ENCODE results near the gene SCAPER.
"Not testable (repeated sequence)": the region's sequence is repeated elsewhere in the genome, so short reads cannot be mapped to it uniquely, and the experiment has no call there.

The SCAPER gene

DNA sequence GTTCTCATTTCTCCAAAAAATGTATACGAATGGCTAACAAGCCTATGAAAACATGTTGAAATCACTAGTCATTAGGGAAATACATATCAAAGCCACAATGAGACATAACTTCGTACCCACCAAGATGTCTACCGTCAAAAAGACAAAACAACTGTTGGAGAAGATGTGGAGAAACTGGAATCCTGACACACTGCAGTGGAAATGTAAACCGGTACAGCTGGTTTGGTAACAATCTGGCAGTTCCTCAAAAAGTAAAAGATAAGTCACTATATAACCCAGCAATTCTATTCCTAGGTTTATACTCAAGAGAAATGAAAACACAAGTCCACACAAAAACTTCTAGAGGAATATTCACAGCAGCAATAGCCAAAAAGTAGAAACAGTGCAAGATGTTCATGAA is 7.0 kb downstream of the SCAPER start:
- no peak for ATAC-seq (replicated peaks)
- peaks cover 9 to 23% of the 10 kb centered on the region in 2 donors for H3K4me1 Mint-ChIP-seq (ENCODE audit: low read depth in 2 of 2)
- no peaks in the 10 kb centered on the region for H3K9me3 Mint-ChIP-seq
- H3K27ac Mint-ChIP-seq: no peak overlapping the region
- H3K4me3 Mint-ChIP-seq: no peak overlapping the region
- DNase-seq: no peak
- H3K36me3 Mint-ChIP-seq (ENCODE audit: insufficient read depth): peaks cover 7% of the 10 kb centered on the region
- no peaks in the 10 kb centered on the region for H3K27me3 Mint-ChIP-seq

DNA sequence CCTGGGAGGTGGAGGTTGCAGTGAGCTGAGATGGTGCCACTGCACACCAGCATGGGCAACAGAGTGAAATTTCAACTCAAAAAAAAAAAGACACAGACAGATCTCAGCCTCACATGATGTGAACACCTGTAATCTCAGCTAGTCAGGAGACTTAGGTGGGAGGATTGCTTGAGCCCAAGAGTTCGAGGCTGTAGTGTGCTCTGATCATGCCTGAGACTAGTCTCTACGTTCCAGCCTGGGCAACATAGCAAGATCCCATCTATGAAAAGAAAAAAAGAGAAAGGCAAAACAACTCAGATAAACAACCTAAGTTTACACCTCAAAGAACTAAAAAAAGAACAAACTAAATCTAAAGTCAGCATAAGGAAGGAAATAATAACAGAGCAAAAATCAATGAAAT is 11.0 kb downstream of the SCAPER start:
- ATAC-seq (replicated peaks): no peak
- no peak overlapping the region for H3K4me3 Mint-ChIP-seq
- H3K27me3 Mint-ChIP-seq: no peaks in the 10 kb centered on the region
- no peaks in the 10 kb centered on the region for H3K9me3 Mint-ChIP-seq
- H3K27ac Mint-ChIP-seq: no peak overlapping the region
- H3K36me3 Mint-ChIP-seq (ENCODE audit: insufficient read depth): peaks cover 7% of the 10 kb centered on the region
- peaks cover 18 to 46% of the 10 kb centered on the region in 2 donors for H3K4me1 Mint-ChIP-seq (ENCODE audit: low read depth in 2 of 2)
- DNase-seq: no peak

DNA sequence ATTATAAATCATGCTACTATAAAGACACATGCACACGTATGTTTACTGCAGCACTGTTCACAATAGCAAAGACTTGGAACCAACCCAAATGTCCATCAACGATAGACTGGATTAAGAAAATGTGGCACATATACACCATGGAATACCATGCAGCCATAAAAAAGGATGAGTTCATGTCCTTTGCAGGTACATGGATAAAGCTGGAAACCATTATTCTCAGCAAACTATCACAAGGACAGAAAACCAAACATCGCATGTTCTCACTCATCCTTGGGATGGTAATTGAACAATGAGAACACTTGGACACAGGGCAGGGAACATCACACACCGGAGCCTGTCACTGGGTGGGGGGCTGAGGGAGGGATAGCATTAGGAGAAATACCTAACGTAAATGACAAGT is 12.3 kb downstream of the SCAPER start:
- H3K4me1 Mint-ChIP-seq (ENCODE audit: low read depth in 2 of 2): peaks cover 27 to 46% of the 10 kb centered on the region in 2 donors
- H3K4me3 Mint-ChIP-seq; H3K27ac Mint-ChIP-seq; ATAC-seq (replicated peaks); H3K27me3 Mint-ChIP-seq; H3K9me3 Mint-ChIP-seq; H3K36me3 Mint-ChIP-seq (ENCODE audit: insufficient read depth); DNase-seq: not testable (repeated sequence)

DNA sequence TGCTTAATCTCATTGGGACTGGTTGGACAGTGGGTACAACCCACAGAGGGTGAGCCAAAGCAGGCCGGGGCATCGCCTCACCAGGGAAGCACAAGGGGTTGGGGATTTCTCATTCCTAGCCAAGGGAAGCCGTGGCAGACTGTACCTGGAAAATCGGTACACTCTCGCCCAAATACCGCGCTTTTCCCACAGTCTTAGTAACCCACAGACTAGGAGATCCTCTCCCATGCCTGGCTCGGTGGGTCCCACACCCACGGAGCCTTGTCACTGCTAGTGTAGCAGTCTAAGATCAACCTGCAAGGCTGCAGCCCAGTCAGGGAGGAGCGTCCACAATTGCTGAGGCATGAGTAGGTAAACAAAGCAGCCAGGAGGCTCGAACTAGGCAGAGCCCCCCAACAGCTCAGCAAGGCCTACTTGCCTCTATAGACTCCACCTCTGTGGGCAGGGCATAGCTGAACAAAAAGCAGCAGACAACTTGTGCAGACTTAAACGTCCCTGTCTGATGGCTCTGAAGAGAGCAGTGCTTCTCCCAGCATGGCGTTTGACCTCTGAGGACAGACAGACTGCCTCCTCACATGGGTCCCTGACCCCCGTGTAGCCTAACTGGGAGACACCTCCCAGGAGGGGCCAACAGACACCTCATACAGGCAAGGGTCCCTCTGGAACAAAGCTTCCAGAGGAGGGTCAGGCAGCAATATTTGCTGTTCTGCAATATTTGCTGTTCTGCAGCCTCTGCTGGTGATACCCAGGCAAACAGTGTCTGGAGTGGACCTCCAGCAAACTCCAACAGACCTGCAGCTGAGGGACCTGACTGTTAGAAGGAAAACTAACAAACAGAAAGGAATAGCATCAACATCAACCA is 17.6 kb downstream of the SCAPER start:
- not testable (repeated sequence) for H3K36me3 Mint-ChIP-seq (ENCODE audit: insufficient read depth); H3K9me3 Mint-ChIP-seq; H3K4me3 Mint-ChIP-seq; ATAC-seq (replicated peaks); H3K27me3 Mint-ChIP-seq; H3K27ac Mint-ChIP-seq; DNase-seq
- H3K4me1 Mint-ChIP-seq (ENCODE audit: low read depth in 2 of 2): peaks cover 27 to 42% of the 10 kb centered on the region in 2 donors

DNA sequence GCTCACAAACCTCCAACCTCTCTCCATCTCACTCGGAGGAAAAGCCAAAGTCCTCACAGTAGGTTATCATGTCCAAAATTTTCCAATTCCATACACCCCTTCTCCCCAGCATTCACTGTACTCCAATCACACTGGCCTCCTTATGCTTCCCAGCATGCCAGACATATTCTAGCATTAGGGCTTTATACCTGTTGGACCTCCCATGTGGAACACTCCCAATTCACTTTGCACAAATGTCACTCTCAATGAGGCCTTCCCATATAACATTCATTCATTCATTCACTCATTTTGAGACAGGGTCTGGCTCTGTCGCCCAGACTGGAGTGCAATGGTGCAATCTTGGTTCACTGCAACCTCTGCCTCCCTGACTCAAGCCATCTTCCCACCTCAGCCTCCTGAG is 19.9 kb downstream of the SCAPER start:
- no peak for DNase-seq
- no peaks in the 10 kb centered on the region for H3K27me3 Mint-ChIP-seq
- ATAC-seq (replicated peaks): no peak
- H3K36me3 Mint-ChIP-seq (ENCODE audit: insufficient read depth): peaks cover 16% of the 10 kb centered on the region
- H3K4me3 Mint-ChIP-seq: no peak overlapping the region
- peak overlapping the region in 1 of 2 donors; percentile 32 for H3K27ac Mint-ChIP-seq
- H3K4me1 Mint-ChIP-seq (ENCODE audit: low read depth in 2 of 2): peaks cover 25 to 33% of the 10 kb centered on the region in 2 donors
- no peaks in the 10 kb centered on the region for H3K9me3 Mint-ChIP-seq

DNA sequence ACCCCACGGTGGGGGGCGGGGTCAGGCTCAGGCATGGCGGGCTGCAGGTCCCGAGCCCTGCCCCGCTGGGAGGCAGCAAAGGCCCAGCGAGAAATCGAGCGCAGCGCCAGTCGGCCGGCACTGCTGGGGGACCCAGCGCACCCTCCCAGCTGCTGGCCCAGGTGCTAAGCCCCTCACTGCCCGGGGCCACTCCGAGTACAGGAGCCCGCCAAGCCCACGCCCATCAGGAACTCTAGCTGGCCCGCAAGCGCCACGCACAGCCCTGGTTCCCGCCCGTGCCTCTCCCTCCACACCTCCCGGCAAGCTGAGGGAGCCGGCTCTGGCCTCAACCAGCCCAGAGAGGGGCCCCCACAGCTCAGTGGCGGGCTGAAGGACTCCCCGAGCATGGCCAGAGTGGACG is 29.2 kb downstream of the SCAPER start:
- Mint-ChIP-seq H3K9me3 (no peaks in the 10 kb centered on the region), H3K4me1 (ENCODE audit: low read depth in 2 of 2) (peaks cover 11 to 13% of the 10 kb centered on the region in 2 donors), H3K4me3 (no peak overlapping the region)

DNA sequence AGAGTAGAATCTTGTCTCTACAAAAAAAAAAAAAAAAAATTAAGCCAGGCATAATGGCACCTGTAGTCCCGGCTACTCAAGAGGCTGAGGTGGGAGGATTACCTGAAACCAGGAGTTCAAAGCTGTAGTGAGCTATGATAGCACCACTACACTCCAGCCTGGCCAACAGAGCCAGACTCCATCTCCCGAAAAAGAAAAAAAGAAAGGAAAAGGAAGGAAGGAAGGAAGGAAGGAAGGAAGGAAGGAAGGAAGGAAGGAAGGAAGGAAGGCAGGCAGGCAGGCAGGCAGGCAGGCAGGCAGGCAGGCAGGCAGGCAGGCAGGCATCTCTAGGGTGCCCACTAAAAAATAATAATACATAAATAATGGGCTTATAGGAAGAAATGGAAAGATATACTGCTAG is 32.1 kb downstream of the SCAPER start:
- H3K27ac Mint-ChIP-seq: peak overlapping the region in 1 of 2 donors; percentile 33
- not testable (repeated sequence) for H3K4me1 Mint-ChIP-seq (ENCODE audit: low read depth in 2 of 2); H3K4me3 Mint-ChIP-seq; H3K36me3 Mint-ChIP-seq (ENCODE audit: insufficient read depth); ATAC-seq (replicated peaks); H3K9me3 Mint-ChIP-seq; DNase-seq; H3K27me3 Mint-ChIP-seq

More for the DNA sequence above, 29.2 kb downstream of the SCAPER start:
- Mint-ChIP-seq H3K27me3 (no peaks in the 10 kb centered on the region), H3K27ac (no peak overlapping the region), H3K36me3 (ENCODE audit: insufficient read depth) (peaks cover 8% of the 10 kb centered on the region)
- DNase-seq (no peak), ATAC-seq (replicated peaks) (no peak)

DNA sequence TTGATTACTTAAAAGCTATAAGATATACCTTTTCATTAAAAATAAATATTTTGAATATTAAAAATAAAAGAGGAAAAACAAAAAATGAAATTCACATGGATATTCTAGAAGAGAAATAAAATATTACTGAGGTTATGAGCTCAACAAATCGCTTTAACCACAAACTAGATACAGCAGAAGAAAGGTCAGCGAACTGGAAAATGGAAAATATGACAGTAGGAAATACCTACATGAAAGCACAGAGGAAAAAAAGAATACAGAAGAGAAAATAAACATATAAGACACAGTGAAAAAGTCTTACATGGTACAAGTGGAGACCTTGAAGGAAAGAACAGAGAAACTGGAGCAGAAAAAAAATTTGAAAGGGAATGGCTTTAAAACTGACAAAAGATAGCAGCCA is 33.2 kb downstream of the SCAPER start:
- Mint-ChIP-seq H3K27me3 (no peaks in the 10 kb centered on the region), H3K4me1 (ENCODE audit: low read depth in 2 of 2) (peaks cover 9% of the 10 kb centered on the region in 2 donors), H3K36me3 (ENCODE audit: insufficient read depth) (peaks cover 8% of the 10 kb centered on the region), H3K4me3 (no peak overlapping the region), H3K9me3 (no peaks in the 10 kb centered on the region), H3K27ac (no peak overlapping the region)
- no peak for ATAC-seq (replicated peaks)
- DNase-seq: no peak

DNA sequence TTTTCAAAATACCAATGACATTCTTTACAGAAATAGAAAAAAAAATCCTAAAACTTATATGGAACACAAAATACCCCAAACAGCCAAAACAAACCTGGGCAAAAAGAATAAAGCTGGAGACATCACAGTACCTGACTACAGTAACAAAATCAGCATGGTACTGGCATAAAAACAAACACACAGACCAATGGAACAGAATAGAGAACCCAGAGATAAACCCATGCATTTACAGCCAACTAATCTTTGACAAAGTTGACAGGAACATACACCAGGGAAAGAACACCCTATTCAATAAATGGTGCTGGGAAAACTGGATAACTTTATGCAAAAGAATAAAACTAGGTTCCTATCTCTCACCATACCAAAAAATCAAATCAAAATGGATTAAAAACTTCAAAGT is 36.4 kb downstream of the SCAPER start:
- peaks cover under 1% of the 10 kb centered on the region for H3K36me3 Mint-ChIP-seq (ENCODE audit: insufficient read depth)
- H3K9me3 Mint-ChIP-seq: no peaks in the 10 kb centered on the region
- H3K27ac Mint-ChIP-seq: no peak overlapping the region
- no peak overlapping the region for H3K4me3 Mint-ChIP-seq
- peaks cover 13 to 29% of the 10 kb centered on the region in 2 donors for H3K4me1 Mint-ChIP-seq (ENCODE audit: low read depth in 2 of 2)
- no peaks in the 10 kb centered on the region for H3K27me3 Mint-ChIP-seq
- DNase-seq: no peak
- ATAC-seq (replicated peaks): no peak

DNA sequence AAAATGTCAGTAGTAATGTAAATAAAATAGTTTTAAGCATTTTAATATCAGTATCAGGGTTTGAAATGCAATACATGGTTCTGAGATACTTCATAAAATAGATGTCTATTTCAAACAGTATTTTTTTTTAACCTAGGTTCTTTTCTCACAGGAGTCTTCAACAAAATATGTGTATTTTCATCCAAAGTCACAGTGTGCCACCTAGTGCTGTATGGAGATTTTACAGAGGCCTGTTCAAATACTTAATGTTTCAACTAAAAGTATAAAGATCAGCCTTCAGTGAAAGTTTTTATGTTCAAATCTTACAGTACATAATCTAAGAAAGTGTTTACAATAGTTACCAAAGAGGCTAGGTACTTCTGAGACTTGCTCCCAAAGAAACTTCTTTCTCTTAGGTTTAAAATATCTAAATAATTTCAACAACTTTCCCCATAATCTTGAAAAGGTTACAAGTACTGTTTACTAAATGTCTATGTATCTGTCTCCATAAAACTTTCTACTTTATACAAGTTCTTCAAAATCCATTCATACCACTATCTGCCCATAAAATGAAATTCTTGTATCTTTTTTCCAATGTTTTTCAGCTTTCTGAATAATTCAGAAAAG is 38.3 kb downstream of the SCAPER start:
- DNase-seq (no peak), ATAC-seq (replicated peaks) (no peak)
- H3K36me3 Mint-ChIP-seq (ENCODE audit: insufficient read depth): no peaks in the 10 kb centered on the region
- H3K9me3 Mint-ChIP-seq: no peaks in the 10 kb centered on the region
- H3K4me3 Mint-ChIP-seq: no peak overlapping the region
- peaks cover 16 to 35% of the 10 kb centered on the region in 2 donors for H3K4me1 Mint-ChIP-seq (ENCODE audit: low read depth in 2 of 2)
- no peak overlapping the region for H3K27ac Mint-ChIP-seq
- no peaks in the 10 kb centered on the region for H3K27me3 Mint-ChIP-seq

DNA sequence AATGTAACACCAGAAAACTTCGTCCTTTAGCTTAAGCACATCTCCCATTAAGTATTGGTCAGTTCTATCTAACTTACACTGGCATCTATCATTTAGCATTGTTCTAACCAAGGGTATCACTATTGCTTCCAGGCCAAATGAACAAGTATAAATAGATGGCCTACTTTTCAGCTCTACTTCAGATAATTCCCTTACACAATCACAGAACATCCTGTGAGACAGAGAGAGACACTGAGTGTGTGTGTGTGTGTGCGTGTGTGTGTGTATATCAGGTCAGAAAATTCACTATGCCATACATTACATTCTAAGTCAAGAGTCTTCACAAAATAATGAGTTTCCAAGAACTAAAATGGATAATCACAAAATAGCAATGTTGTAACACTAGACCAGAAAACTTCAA is 39.1 kb downstream of the SCAPER start:
- no peaks in the 10 kb centered on the region for H3K36me3 Mint-ChIP-seq (ENCODE audit: insufficient read depth)
- H3K4me1 Mint-ChIP-seq (ENCODE audit: low read depth in 2 of 2): peaks cover 16 to 38% of the 10 kb centered on the region in 2 donors
- H3K9me3 Mint-ChIP-seq: no peaks in the 10 kb centered on the region
- DNase-seq (no peak), ATAC-seq (replicated peaks) (no peak)
- peak overlapping the region in 1 of 2 donors; percentile 9 for H3K27ac Mint-ChIP-seq
- H3K27me3 Mint-ChIP-seq: no peaks in the 10 kb centered on the region
- H3K4me3 Mint-ChIP-seq: no peak overlapping the region

DNA sequence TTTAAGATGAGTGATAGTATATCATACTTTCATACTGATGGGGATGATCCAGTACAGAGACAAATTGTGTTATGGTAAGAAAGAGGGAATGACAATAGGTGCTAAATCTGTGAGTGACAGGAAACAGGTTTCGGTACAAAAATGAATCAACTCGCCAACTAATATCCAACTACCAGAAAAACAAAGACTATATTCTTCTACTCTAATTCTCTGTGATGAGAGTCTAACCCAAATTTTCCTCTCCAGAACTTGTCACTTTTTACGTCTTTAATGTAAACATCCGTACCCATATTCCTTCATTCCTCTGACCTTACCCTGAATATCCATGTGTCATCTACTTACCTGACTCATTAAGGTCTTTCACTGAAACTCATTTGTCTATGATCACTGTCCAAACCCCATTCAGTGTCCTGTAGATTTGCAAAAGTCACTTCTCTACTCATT is 39.6 kb downstream of the SCAPER start:
- Mint-ChIP-seq H3K4me3 (no peak overlapping the region), H3K36me3 (ENCODE audit: insufficient read depth) (no peaks in the 10 kb centered on the region)

DNA sequence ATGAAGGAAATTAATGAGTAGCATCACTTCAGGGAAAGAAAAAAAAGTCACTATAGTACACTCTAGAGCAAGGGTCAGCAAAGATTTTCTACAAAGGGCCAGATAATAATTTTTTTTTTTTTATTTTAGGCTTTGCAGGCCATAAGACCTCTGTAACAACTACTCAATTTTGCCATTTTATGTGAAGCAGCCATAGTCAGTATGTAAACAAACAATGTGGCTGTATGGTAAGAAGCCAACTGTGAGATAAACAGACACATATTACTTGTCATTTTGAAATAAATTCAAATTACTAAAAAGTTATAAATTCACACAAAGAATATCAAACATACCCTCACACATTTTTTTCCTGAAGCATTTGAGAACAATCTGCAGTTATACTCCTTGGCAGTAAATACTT is 40.6 kb downstream of the SCAPER start:
- ATAC-seq (replicated peaks) (no peak), DNase-seq (no peak)
- Mint-ChIP-seq H3K27ac (no peak overlapping the region), H3K36me3 (ENCODE audit: insufficient read depth) (no peaks in the 10 kb centered on the region), H3K27me3 (no peaks in the 10 kb centered on the region), H3K9me3 (no peaks in the 10 kb centered on the region), H3K4me3 (no peak overlapping the region), H3K4me1 (ENCODE audit: low read depth in 2 of 2) (peaks cover 16 to 38% of the 10 kb centered on the region in 2 donors)

More for the DNA sequence above, 39.6 kb downstream of the SCAPER start:
- peaks cover 16 to 38% of the 10 kb centered on the region in 2 donors for H3K4me1 Mint-ChIP-seq (ENCODE audit: low read depth in 2 of 2)
- H3K27ac Mint-ChIP-seq: peak overlapping the region in 1 of 2 donors; percentile 9
- no peaks in the 10 kb centered on the region for H3K9me3 Mint-ChIP-seq
- H3K27me3 Mint-ChIP-seq: no peaks in the 10 kb centered on the region
- ATAC-seq (replicated peaks) (no peak), DNase-seq (no peak)

DNA sequence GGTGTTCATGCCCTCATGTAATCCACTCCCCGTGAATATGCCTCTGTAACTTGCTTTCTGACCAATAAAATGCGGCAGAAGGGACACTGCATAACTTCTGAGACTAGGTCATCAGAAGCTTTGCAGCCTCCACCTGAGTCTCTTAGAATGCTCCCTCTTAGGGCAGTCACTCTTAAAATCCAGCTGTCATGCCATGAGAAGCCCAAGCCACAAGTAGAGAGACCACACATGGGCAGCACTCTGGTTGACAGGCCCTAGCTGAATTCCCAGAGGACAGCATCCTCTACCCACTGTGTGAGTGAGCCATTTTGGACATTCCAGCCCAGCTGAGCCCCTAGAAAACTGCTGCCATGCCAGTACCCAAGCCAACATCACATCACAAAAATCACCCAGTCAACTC is 41.4 kb downstream of the SCAPER start:
- Mint-ChIP-seq H3K4me1 (ENCODE audit: low read depth in 2 of 2) (peaks cover 16 to 38% of the 10 kb centered on the region in 2 donors), H3K36me3 (ENCODE audit: insufficient read depth) (no peaks in the 10 kb centered on the region), H3K27ac (no peak overlapping the region), H3K27me3 (no peaks in the 10 kb centered on the region), H3K9me3 (no peaks in the 10 kb centered on the region), H3K4me3 (no peak overlapping the region)
- no peak for DNase-seq
- no peak for ATAC-seq (replicated peaks)
